Breast epithelium (tissue), 3 donors: Measurements from ENCODE around the gene RFNG.

Experiments
- CTCF ChIP-seq, 3 donors: fragments of 450-650 bp; IDR thresholded peaks; one replicate each; pipeline ENCODE4 v1.5.1; 2016 to 2017; ENCODE audit warnings: antibody characterized with exemption in 3 of 3, mild to moderate bottlenecking in 3 of 3, moderate library complexity in 3 of 3
- POLR2AphosphoS5 ChIP-seq, 3 donors: sonication (generic); formaldehyde crosslinking; IDR thresholded peaks; one replicate each; pipeline ENCODE4 v1.6.1; 2017; ENCODE audit warnings: antibody characterized with exemption in 3 of 3

DNA sequence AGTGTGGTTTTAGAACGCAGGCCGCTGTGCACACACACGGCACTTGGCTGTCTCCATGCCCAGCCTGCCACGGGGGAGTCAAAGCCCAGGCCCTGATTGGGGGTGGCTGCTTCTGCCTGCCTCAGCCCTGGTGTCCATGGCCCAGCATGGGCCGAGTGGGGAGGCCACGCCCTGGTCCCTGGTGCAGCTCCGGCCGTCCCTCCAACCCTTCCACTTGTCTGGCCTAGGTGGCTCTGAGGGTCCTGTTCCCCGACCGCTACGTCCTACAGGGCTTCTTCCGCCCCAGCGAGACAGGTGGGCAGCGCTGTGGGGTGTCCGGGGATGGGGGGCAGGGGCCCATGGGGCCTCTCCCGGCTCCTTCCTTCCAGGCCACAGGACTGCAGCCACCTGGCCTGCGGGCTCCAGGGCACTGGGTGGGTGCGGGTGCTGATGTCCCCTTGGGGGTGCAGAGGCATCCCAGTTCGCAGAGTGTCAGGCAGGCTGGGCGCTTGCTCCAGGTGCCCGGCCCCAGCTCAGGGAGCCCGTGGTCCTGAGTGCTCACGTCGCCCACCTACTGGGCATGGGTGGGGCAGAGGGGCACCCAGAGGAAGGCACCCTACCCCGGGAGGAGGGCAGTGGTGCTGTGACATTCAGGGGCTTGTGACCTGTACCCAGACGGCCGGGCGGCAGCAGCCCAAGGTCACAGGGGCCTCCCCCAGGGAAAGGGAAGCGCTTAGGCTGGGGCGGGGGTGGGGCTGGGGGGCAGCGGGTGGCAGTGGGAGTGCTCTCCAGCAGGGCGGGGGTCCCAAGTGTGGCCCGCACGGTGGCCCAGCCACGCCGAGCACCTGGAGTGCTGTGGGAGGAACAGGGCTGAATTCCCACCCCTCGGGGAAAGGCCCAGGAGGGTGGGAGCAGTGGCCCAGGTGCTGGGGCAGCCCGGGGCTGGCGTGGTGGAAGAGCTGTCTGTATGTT is 40.8 kb downstream of the RFNG start:
- TF ChIP-seq CTCF (IDR thresholded peaks at IDR 0.05) (no peak), POLR2AphosphoS5 (IDR thresholded peaks at IDR 0.05) (no peak)
